ENCODE measurements around the gene CD300LB. TPM values are rescaled to one million over a fixed set of nuclear protein-coding genes. Genes with fewer than 3 reads are reported as not detected.
"Not testable (repeated sequence)": the region's sequence is repeated elsewhere in the genome, so short reads cannot be mapped to it uniquely, and the experiment has no call there.

The CD300LB gene
- total RNA-seq, 1 donor from 2014 or later = not detected

GRCh38 chr17:74566132-74566753 is 35.0 kb upstream of the CD300LB start:
- Mint-ChIP-seq H3K27ac (ENCODE audit: unreplicated experiment) (no peak overlapping the region), H3K9me3 (ENCODE audit: low read depth) (no peaks in the 10 kb centered on the region), H3K4me1 (ENCODE audit: low read depth) (peaks cover 24% of the 10 kb centered on the region), H3K4me3 (ENCODE audit: unreplicated experiment) (no peak overlapping the region), H3K27me3 (ENCODE audit: low read depth) (peaks cover 24% of the 10 kb centered on the region), H3K36me3 (ENCODE audit: low read depth) (no peaks in the 10 kb centered on the region)
- peak; percentile 76 for TF ChIP-seq CTCF (IDR thresholded peaks at IDR 0.05)
- no peak for DNase-seq (ENCODE audit: low spot score)

- no peaks in the 10 kb centered on the region for H3K36me3 Mint-ChIP-seq (ENCODE audit: low read depth)
- H3K27me3 Mint-ChIP-seq (ENCODE audit: low read depth) = peaks cover 31% of the 10 kb centered on the region
- no peak for DNase-seq (ENCODE audit: low spot score)
- H3K4me1 Mint-ChIP-seq (ENCODE audit: low read depth) = peaks cover 21% of the 10 kb centered on the region
- no peak overlapping the region for H3K27ac Mint-ChIP-seq (ENCODE audit: unreplicated experiment)
- no peak overlapping the region for H3K4me3 Mint-ChIP-seq (ENCODE audit: unreplicated experiment)
- TF ChIP-seq CTCF (IDR thresholded peaks at IDR 0.05) = no peak
- no peaks in the 10 kb centered on the region for H3K9me3 Mint-ChIP-seq (ENCODE audit: low read depth)
Measured at GRCh38 chr17:74565126-74565525, 33.9 kb upstream of the CD300LB start.

- DNase-seq (ENCODE audit: low spot score) = no peak
- no peak for TF ChIP-seq CTCF (IDR thresholded peaks at IDR 0.05)
- H3K4me3 Mint-ChIP-seq (ENCODE audit: unreplicated experiment) = no peak overlapping the region
- H3K36me3 Mint-ChIP-seq (ENCODE audit: low read depth) = no peaks in the 10 kb centered on the region
- peaks cover 42% of the 10 kb centered on the region for H3K27me3 Mint-ChIP-seq (ENCODE audit: low read depth)
- no peak overlapping the region for H3K27ac Mint-ChIP-seq (ENCODE audit: unreplicated experiment)
- peaks cover 4% of the 10 kb centered on the region for H3K4me1 Mint-ChIP-seq (ENCODE audit: low read depth)
- peaks cover 5% of the 10 kb centered on the region for H3K9me3 Mint-ChIP-seq (ENCODE audit: low read depth)
Measured at GRCh38 chr17:74563358-74563757, 32.1 kb upstream of the CD300LB start.

GRCh38 chr17:74561586-74561985 is 30.3 kb upstream of the CD300LB start:
- H3K27ac Mint-ChIP-seq (ENCODE audit: unreplicated experiment) = no peak overlapping the region
- no peak overlapping the region for H3K4me3 Mint-ChIP-seq (ENCODE audit: unreplicated experiment)
- H3K27me3 Mint-ChIP-seq (ENCODE audit: low read depth) = peaks cover 51% of the 10 kb centered on the region
- no peak for TF ChIP-seq CTCF (IDR thresholded peaks at IDR 0.05)
- H3K9me3 Mint-ChIP-seq (ENCODE audit: low read depth) = peaks cover 6% of the 10 kb centered on the region
- H3K36me3 Mint-ChIP-seq (ENCODE audit: low read depth) = no peaks in the 10 kb centered on the region
- H3K4me1 Mint-ChIP-seq (ENCODE audit: low read depth) = no peaks in the 10 kb centered on the region
- DNase-seq (ENCODE audit: low spot score) = no peak

GRCh38 chr17:74558882-74559519 is 27.7 kb upstream of the CD300LB start:
- peaks cover 3% of the 10 kb centered on the region for H3K36me3 Mint-ChIP-seq (ENCODE audit: low read depth)
- TF ChIP-seq CTCF (IDR thresholded peaks at IDR 0.05) = no peak
- H3K4me1 Mint-ChIP-seq (ENCODE audit: low read depth) = no peaks in the 10 kb centered on the region
- peaks cover 62% of the 10 kb centered on the region for H3K27me3 Mint-ChIP-seq (ENCODE audit: low read depth)
- peaks cover 6% of the 10 kb centered on the region for H3K9me3 Mint-ChIP-seq (ENCODE audit: low read depth)
- no peak overlapping the region for H3K4me3 Mint-ChIP-seq (ENCODE audit: unreplicated experiment)
- DNase-seq (ENCODE audit: low spot score) = no peak
- no peak overlapping the region for H3K27ac Mint-ChIP-seq (ENCODE audit: unreplicated experiment)

GRCh38 chr17:74558402-74558801 is 27.1 kb upstream of the CD300LB start:
- H3K9me3 Mint-ChIP-seq (ENCODE audit: low read depth); H3K36me3 Mint-ChIP-seq (ENCODE audit: low read depth); H3K27ac Mint-ChIP-seq (ENCODE audit: unreplicated experiment); DNase-seq (ENCODE audit: low spot score); H3K4me1 Mint-ChIP-seq (ENCODE audit: low read depth); H3K4me3 Mint-ChIP-seq (ENCODE audit: unreplicated experiment): not testable (repeated sequence)
- H3K27me3 Mint-ChIP-seq (ENCODE audit: low read depth) = peaks cover 65% of the 10 kb centered on the region
